Measurements from ENCODE around the gene SERPINA4.

The SERPINA4 gene

GRCh38 chr14:94560751-94561655, at the start of gene SERPINA4:
Gene SERPINA4, plus strand, starts transcription at chr14:94561442. Its CDS starts 2,041 bp downstream, at chr14:94563483.
- Histone ChIP-seq H3K27ac (ENCODE audit: low read depth, low read length) (no peak within 1 kb of the TSS), H3K4me3 (ENCODE audit: low read length) (no peak within 1 kb of the TSS), H3K9ac (ENCODE audit: low read length) (no peak within 1 kb of the TSS), H3K36me3 (ENCODE audit: control insufficient read depth, insufficient read depth, low read length) (no peaks in the 10 kb centered on the region), H3K27me3 (ENCODE audit: control insufficient read depth, insufficient read depth, low read length) (no peaks in the 10 kb centered on the region), H3K4me1 (ENCODE audit: control insufficient read depth, insufficient read depth, low read length) (no peaks in the 10 kb centered on the region)

- Histone ChIP-seq H3K27me3 (ENCODE audit: control insufficient read depth, insufficient read depth, low read length) (no peaks in the 10 kb centered on the region), H3K9ac (ENCODE audit: low read length) (no peak overlapping the region)
These were observed 46.9 kb upstream of the SERPINA4 start for GRCh38 chr14:94514351-94514750.

GRCh38 chr14:94515426-94515825, 45.8 kb upstream of the SERPINA4 start:
- Histone ChIP-seq H3K4me3 (ENCODE audit: low read length) (no peak overlapping the region), H3K27me3 (ENCODE audit: control insufficient read depth, insufficient read depth, low read length) (no peaks in the 10 kb centered on the region), H3K27ac (ENCODE audit: low read depth, low read length) (no peak overlapping the region), H3K9ac (ENCODE audit: low read length) (no peak overlapping the region), H3K36me3 (ENCODE audit: control insufficient read depth, insufficient read depth, low read length) (no peaks in the 10 kb centered on the region), H3K4me1 (ENCODE audit: control insufficient read depth, insufficient read depth, low read length) (no peaks in the 10 kb centered on the region)

More at GRCh38 chr14:94514351-94514750, 46.9 kb upstream of the SERPINA4 start:
- Histone ChIP-seq H3K4me3 (ENCODE audit: low read length) (no peak overlapping the region), H3K27ac (ENCODE audit: low read depth, low read length) (no peak overlapping the region), H3K36me3 (ENCODE audit: control insufficient read depth, insufficient read depth, low read length) (no peaks in the 10 kb centered on the region), H3K4me1 (ENCODE audit: control insufficient read depth, insufficient read depth, low read length) (no peaks in the 10 kb centered on the region)

- H3K27me3 ChIP-seq (ENCODE audit: control insufficient read depth, insufficient read depth, low read length): no peaks in the 10 kb centered on the region
- H3K4me3 ChIP-seq (ENCODE audit: low read length): no peak overlapping the region
- H3K4me1 ChIP-seq (ENCODE audit: control insufficient read depth, insufficient read depth, low read length): no peaks in the 10 kb centered on the region
- H3K36me3 ChIP-seq (ENCODE audit: control insufficient read depth, insufficient read depth, low read length): no peaks in the 10 kb centered on the region
- no peak overlapping the region for H3K9ac ChIP-seq (ENCODE audit: low read length)
- H3K27ac ChIP-seq (ENCODE audit: low read depth, low read length): no peak overlapping the region
These were observed 45.4 kb upstream of the SERPINA4 start for GRCh38 chr14:94515856-94516255.

GRCh38 chr14:94517248-94517640, 44.0 kb upstream of the SERPINA4 start:
- H3K27me3 ChIP-seq (ENCODE audit: control insufficient read depth, insufficient read depth, low read length): no peaks in the 10 kb centered on the region
- H3K4me1 ChIP-seq (ENCODE audit: control insufficient read depth, insufficient read depth, low read length): no peaks in the 10 kb centered on the region
- no peak overlapping the region for H3K27ac ChIP-seq (ENCODE audit: low read depth, low read length)
- no peak overlapping the region for H3K9ac ChIP-seq (ENCODE audit: low read length)
- H3K4me3 ChIP-seq (ENCODE audit: low read length): no peak overlapping the region
- no peaks in the 10 kb centered on the region for H3K36me3 ChIP-seq (ENCODE audit: control insufficient read depth, insufficient read depth, low read length)

GRCh38 chr14:94517641-94518257, 43.5 kb upstream of the SERPINA4 start:
- H3K36me3 ChIP-seq (ENCODE audit: control insufficient read depth, insufficient read depth, low read length): no peaks in the 10 kb centered on the region
- no peaks in the 10 kb centered on the region for H3K4me1 ChIP-seq (ENCODE audit: control insufficient read depth, insufficient read depth, low read length)
- no peak overlapping the region for H3K9ac ChIP-seq (ENCODE audit: low read length)
- no peak overlapping the region for H3K27ac ChIP-seq (ENCODE audit: low read depth, low read length)
- H3K27me3 ChIP-seq (ENCODE audit: control insufficient read depth, insufficient read depth, low read length): no peaks in the 10 kb centered on the region
- no peak overlapping the region for H3K4me3 ChIP-seq (ENCODE audit: low read length)

GRCh38 chr14:94521375-94522114, 39.7 kb upstream of the SERPINA4 start:
- Histone ChIP-seq H3K9ac (ENCODE audit: low read length) (no peak overlapping the region), H3K4me1 (ENCODE audit: control insufficient read depth, insufficient read depth, low read length) (no peaks in the 10 kb centered on the region), H3K36me3 (ENCODE audit: control insufficient read depth, insufficient read depth, low read length) (no peaks in the 10 kb centered on the region), H3K27ac (ENCODE audit: low read depth, low read length) (no peak overlapping the region), H3K27me3 (ENCODE audit: control insufficient read depth, insufficient read depth, low read length) (no peaks in the 10 kb centered on the region), H3K4me3 (ENCODE audit: low read length) (no peak overlapping the region)

- no peaks in the 10 kb centered on the region for H3K27me3 ChIP-seq (ENCODE audit: control insufficient read depth, insufficient read depth, low read length)
- no peak overlapping the region for H3K4me3 ChIP-seq (ENCODE audit: low read length)
- no peak overlapping the region for H3K9ac ChIP-seq (ENCODE audit: low read length)
- H3K27ac ChIP-seq (ENCODE audit: low read depth, low read length): no peak overlapping the region
- no peaks in the 10 kb centered on the region for H3K36me3 ChIP-seq (ENCODE audit: control insufficient read depth, insufficient read depth, low read length)
- H3K4me1 ChIP-seq (ENCODE audit: control insufficient read depth, insufficient read depth, low read length): no peaks in the 10 kb centered on the region
These were observed 39.0 kb upstream of the SERPINA4 start for GRCh38 chr14:94522115-94522724.

GRCh38 chr14:94523265-94523664, 38.0 kb upstream of the SERPINA4 start:
- Histone ChIP-seq H3K27ac (ENCODE audit: low read depth, low read length) (no peak overlapping the region), H3K27me3 (ENCODE audit: control insufficient read depth, insufficient read depth, low read length) (no peaks in the 10 kb centered on the region), H3K4me1 (ENCODE audit: control insufficient read depth, insufficient read depth, low read length) (no peaks in the 10 kb centered on the region), H3K4me3 (ENCODE audit: low read length) (no peak overlapping the region), H3K9ac (ENCODE audit: low read length) (no peak overlapping the region), H3K36me3 (ENCODE audit: control insufficient read depth, insufficient read depth, low read length) (no peaks in the 10 kb centered on the region)

- no peaks in the 10 kb centered on the region for H3K27me3 ChIP-seq (ENCODE audit: control insufficient read depth, insufficient read depth, low read length)
- H3K4me1 ChIP-seq (ENCODE audit: control insufficient read depth, insufficient read depth, low read length): no peaks in the 10 kb centered on the region
- H3K27ac ChIP-seq (ENCODE audit: low read depth, low read length): no peak overlapping the region
- no peak overlapping the region for H3K9ac ChIP-seq (ENCODE audit: low read length)
- H3K4me3 ChIP-seq (ENCODE audit: low read length): no peak overlapping the region
- no peaks in the 10 kb centered on the region for H3K36me3 ChIP-seq (ENCODE audit: control insufficient read depth, insufficient read depth, low read length)
These were observed 37.1 kb upstream of the SERPINA4 start for GRCh38 chr14:94524093-94524492.

- no peak overlapping the region for H3K9ac ChIP-seq (ENCODE audit: low read length)
- H3K36me3 ChIP-seq (ENCODE audit: control insufficient read depth, insufficient read depth, low read length): no peaks in the 10 kb centered on the region
- H3K4me1 ChIP-seq (ENCODE audit: control insufficient read depth, insufficient read depth, low read length): no peaks in the 10 kb centered on the region
- no peak overlapping the region for H3K4me3 ChIP-seq (ENCODE audit: low read length)
- no peak overlapping the region for H3K27ac ChIP-seq (ENCODE audit: low read depth, low read length)
- peaks cover 2% of the 10 kb centered on the region for H3K27me3 ChIP-seq (ENCODE audit: control insufficient read depth, insufficient read depth, low read length)
These were observed 30.1 kb upstream of the SERPINA4 start for GRCh38 chr14:94531187-94531586.

GRCh38 chr14:94532447-94532846, 28.8 kb upstream of the SERPINA4 start:
- Histone ChIP-seq H3K36me3 (ENCODE audit: control insufficient read depth, insufficient read depth, low read length) (no peaks in the 10 kb centered on the region), H3K27ac (ENCODE audit: low read depth, low read length) (no peak overlapping the region), H3K9ac (ENCODE audit: low read length) (no peak overlapping the region), H3K4me1 (ENCODE audit: control insufficient read depth, insufficient read depth, low read length) (no peaks in the 10 kb centered on the region), H3K4me3 (ENCODE audit: low read length) (no peak overlapping the region), H3K27me3 (ENCODE audit: control insufficient read depth, insufficient read depth, low read length) (peaks cover 2% of the 10 kb centered on the region)
